ENCODE data around the gene SNORC. TPM values are rescaled to one million over a fixed set of nuclear protein-coding genes. Genes with fewer than 3 reads are reported as not detected.

SNORC gene
- total RNA-seq, 1 donor from 2014 or later = 2.5 TPM

GRCh38 chr2:232876978-232877441 lies 6.9 kb downstream of the SNORC start:
- H3K4me3 ChIP-seq (ENCODE audit: low read depth, low read length) = peak overlapping the region; percentile 48
- no peak for TF ChIP-seq CTCF (IDR thresholded peaks at IDR 0.05; ENCODE audit: insufficient read depth, low read length, poor library complexity, severe bottlenecking)
- peaks cover 2% of the 10 kb centered on the region for H3K27me3 ChIP-seq (ENCODE audit: control insufficient read depth, insufficient read depth, low read length)
- no peak for DNase-seq (ENCODE audit: low read depth)
- H3K36me3 ChIP-seq (ENCODE audit: control insufficient read depth, insufficient read depth, low read length) = no peaks in the 10 kb centered on the region

- Histone ChIP-seq H3K27me3 (ENCODE audit: control insufficient read depth, insufficient read depth, low read length) (peaks cover 2% of the 10 kb centered on the region), H3K36me3 (ENCODE audit: control insufficient read depth, insufficient read depth, low read length) (no peaks in the 10 kb centered on the region), H3K4me3 (ENCODE audit: low read depth, low read length) (no peak overlapping the region)
- DNase-seq (ENCODE audit: low read depth) = no peak
- no peak for TF ChIP-seq CTCF (IDR thresholded peaks at IDR 0.05; ENCODE audit: insufficient read depth, low read length, poor library complexity, severe bottlenecking)
Measured at GRCh38 chr2:232877940-232878511, 8.0 kb downstream of the SNORC start.

- H3K27me3 ChIP-seq (ENCODE audit: control insufficient read depth, insufficient read depth, low read length) = peaks cover 2% of the 10 kb centered on the region
- no peak overlapping the region for H3K4me3 ChIP-seq (ENCODE audit: low read depth, low read length)
- no peak for DNase-seq (ENCODE audit: low read depth)
- H3K36me3 ChIP-seq (ENCODE audit: control insufficient read depth, insufficient read depth, low read length) = no peaks in the 10 kb centered on the region
- no peak for TF ChIP-seq CTCF (IDR thresholded peaks at IDR 0.05; ENCODE audit: insufficient read depth, low read length, poor library complexity, severe bottlenecking)
Measured at GRCh38 chr2:232878855-232879617, 9.0 kb downstream of the SNORC start.

- TF ChIP-seq CTCF (IDR thresholded peaks at IDR 0.05; ENCODE audit: insufficient read depth, low read length, poor library complexity, severe bottlenecking) = no peak
- DNase-seq (ENCODE audit: low read depth) = no peak
- Histone ChIP-seq H3K4me3 (ENCODE audit: low read depth, low read length) (no peak overlapping the region), H3K27me3 (ENCODE audit: control insufficient read depth, insufficient read depth, low read length) (peaks cover 2% of the 10 kb centered on the region), H3K36me3 (ENCODE audit: control insufficient read depth, insufficient read depth, low read length) (no peaks in the 10 kb centered on the region)
Measured at GRCh38 chr2:232879618-232880494, 9.8 kb downstream of the SNORC start.

GRCh38 chr2:232880764-232881351 lies 10.8 kb downstream of the SNORC start:
- TF ChIP-seq CTCF (IDR thresholded peaks at IDR 0.05; ENCODE audit: insufficient read depth, low read length, poor library complexity, severe bottlenecking) = no peak
- no peak for DNase-seq (ENCODE audit: low read depth)
- no peak overlapping the region for H3K4me3 ChIP-seq (ENCODE audit: low read depth, low read length)
- H3K36me3 ChIP-seq (ENCODE audit: control insufficient read depth, insufficient read depth, low read length) = no peaks in the 10 kb centered on the region
- H3K27me3 ChIP-seq (ENCODE audit: control insufficient read depth, insufficient read depth, low read length) = no peaks in the 10 kb centered on the region
